ENCODE measurements around the gene SH3BP5L. TPM values are rescaled to one million over a fixed set of nuclear protein-coding genes. Genes with fewer than 3 reads are reported as not detected.

The SH3BP5L gene
- total and polyA plus RNA-seq, 2 of the 13 experiments (the other 11 are each of a cell fraction or from before 2014, with no cell fraction given) = 10.3 to 14.9 TPM

DNA sequence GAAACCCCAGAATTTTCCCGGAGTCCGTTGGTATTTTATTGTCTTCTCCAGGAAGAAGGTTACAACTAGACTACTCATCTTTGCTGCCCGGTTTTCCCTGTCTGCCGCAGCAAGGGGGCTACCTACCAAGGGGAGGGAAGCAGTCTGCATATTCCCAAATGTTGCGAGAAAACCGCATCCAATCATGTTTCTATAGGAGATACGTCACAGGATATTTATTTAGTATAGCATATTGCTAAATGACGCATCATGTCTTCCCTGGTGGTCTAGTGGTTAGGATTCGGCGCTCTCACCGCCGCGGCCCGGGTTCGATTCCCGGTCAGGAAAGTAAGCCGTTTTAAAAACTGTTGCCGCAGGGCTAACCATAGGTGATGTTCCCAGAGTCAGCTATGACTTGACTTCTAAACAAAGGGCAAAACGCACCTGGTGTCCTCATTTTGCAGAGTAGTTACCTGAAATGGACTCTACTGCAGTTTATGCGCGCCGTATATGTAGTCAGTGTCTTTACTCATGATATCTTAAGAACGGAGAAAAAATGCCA lies 48.3 kb upstream of the SH3BP5L start (continued):
- TF ChIP-seq, protein P1, sequence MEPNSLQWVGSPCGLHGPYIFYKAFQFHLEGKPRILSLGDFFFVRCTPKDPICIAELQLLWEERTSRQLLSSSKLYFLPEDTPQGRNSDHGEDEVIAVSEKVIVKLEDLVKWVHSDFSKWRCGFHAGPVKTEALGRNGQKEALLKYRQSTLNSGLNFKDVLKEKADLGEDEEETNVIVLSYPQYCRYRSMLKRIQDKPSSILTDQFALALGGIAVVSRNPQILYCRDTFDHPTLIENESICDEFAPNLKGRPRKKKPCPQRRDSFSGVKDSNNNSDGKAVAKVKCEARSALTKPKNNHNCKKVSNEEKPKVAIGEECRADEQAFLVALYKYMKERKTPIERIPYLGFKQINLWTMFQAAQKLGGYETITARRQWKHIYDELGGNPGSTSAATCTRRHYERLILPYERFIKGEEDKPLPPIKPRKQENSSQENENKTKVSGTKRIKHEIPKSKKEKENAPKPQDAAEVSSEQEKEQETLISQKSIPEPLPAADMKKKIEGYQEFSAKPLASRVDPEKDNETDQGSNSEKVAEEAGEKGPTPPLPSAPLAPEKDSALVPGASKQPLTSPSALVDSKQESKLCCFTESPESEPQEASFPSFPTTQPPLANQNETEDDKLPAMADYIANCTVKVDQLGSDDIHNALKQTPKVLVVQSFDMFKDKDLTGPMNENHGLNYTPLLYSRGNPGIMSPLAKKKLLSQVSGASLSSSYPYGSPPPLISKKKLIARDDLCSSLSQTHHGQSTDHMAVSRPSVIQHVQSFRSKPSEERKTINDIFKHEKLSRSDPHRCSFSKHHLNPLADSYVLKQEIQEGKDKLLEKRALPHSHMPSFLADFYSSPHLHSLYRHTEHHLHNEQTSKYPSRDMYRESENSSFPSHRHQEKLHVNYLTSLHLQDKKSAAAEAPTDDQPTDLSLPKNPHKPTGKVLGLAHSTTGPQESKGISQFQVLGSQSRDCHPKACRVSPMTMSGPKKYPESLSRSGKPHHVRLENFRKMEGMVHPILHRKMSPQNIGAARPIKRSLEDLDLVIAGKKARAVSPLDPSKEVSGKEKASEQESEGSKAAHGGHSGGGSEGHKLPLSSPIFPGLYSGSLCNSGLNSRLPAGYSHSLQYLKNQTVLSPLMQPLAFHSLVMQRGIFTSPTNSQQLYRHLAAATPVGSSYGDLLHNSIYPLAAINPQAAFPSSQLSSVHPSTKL (CRISPR knock-in tag; IDR thresholded peaks at IDR 0.05) = peak; percentile 39; the same call in 1 of the 2 replicates
- no peak for TF ChIP-seq ATAD3A (CRISPR knock-in tag; IDR thresholded peaks at IDR 0.05)
- TF ChIP-seq ELF1 (CRISPR knock-in tag; IDR thresholded peaks at IDR 0.05) = no peak
- TF ChIP-seq XBP1 (CRISPR knock-in tag; IDR thresholded peaks at IDR 0.05) = 0 out of 2 replicates have a peak, but pooled peaks have one; percentile 10
- TF ChIP-seq, protein P2, sequence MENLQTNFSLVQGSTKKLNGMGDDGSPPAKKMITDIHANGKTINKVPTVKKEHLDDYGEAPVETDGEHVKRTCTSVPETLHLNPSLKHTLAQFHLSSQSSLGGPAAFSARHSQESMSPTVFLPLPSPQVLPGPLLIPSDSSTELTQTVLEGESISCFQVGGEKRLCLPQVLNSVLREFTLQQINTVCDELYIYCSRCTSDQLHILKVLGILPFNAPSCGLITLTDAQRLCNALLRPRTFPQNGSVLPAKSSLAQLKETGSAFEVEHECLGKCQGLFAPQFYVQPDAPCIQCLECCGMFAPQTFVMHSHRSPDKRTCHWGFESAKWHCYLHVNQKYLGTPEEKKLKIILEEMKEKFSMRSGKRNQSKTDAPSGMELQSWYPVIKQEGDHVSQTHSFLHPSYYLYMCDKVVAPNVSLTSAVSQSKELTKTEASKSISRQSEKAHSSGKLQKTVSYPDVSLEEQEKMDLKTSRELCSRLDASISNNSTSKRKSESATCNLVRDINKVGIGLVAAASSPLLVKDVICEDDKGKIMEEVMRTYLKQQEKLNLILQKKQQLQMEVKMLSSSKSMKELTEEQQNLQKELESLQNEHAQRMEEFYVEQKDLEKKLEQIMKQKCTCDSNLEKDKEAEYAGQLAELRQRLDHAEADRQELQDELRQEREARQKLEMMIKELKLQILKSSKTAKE (CRISPR knock-in tag; IDR thresholded peaks at IDR 0.05; ENCODE audit: borderline replicate concordance) = no peak
- TF ChIP-seq, protein P3, sequence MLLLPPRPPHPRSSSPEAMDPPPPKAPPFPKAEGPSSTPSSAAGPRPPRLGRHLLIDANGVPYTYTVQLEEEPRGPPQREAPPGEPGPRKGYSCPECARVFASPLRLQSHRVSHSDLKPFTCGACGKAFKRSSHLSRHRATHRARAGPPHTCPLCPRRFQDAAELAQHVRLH (CRISPR knock-in tag; IDR thresholded peaks at IDR 0.05; ENCODE audit: borderline replicate concordance, low read depth) = no peak
- TF ChIP-seq GABPA (IDR thresholded peaks at IDR 0.05; ENCODE audit: low read depth, low read length) = no peak
- no peak for TF ChIP-seq GABPA (CRISPR knock-in tag; IDR thresholded peaks at IDR 0.05; ENCODE audit: low read depth)
- no peak for TF ChIP-seq PCBP2 (optimal IDR thresholded peaks at IDR 0.05; ENCODE audit: low read depth, low read length, poor library complexity, severe bottlenecking)
- TF ChIP-seq NR2C2 (CRISPR knock-in tag; IDR thresholded peaks at IDR 0.05; ENCODE audit: borderline replicate concordance) = no peak
- no peak for TF ChIP-seq HOXD1 (CRISPR knock-in tag; IDR thresholded peaks at IDR 0.05)
- TF ChIP-seq CENPT (CRISPR knock-in tag; IDR thresholded peaks at IDR 0.05; ENCODE audit: low read depth) = no peak
- TF ChIP-seq ZFP36 (IDR thresholded peaks at IDR 0.05; ENCODE audit: borderline replicate concordance, low read depth, low read length, partially characterized antibody) = peak; percentile 1
- no peak for TF ChIP-seq NFIB (CRISPR knock-in tag; IDR thresholded peaks at IDR 0.05; ENCODE audit: borderline replicate concordance)
- 0 out of 2 replicates have a peak, but pooled peaks have one; percentile 63 for TF ChIP-seq SNAI1 (CRISPR knock-in tag; IDR thresholded peaks at IDR 0.05; ENCODE audit: borderline replicate concordance)
- TF ChIP-seq, protein P4, sequence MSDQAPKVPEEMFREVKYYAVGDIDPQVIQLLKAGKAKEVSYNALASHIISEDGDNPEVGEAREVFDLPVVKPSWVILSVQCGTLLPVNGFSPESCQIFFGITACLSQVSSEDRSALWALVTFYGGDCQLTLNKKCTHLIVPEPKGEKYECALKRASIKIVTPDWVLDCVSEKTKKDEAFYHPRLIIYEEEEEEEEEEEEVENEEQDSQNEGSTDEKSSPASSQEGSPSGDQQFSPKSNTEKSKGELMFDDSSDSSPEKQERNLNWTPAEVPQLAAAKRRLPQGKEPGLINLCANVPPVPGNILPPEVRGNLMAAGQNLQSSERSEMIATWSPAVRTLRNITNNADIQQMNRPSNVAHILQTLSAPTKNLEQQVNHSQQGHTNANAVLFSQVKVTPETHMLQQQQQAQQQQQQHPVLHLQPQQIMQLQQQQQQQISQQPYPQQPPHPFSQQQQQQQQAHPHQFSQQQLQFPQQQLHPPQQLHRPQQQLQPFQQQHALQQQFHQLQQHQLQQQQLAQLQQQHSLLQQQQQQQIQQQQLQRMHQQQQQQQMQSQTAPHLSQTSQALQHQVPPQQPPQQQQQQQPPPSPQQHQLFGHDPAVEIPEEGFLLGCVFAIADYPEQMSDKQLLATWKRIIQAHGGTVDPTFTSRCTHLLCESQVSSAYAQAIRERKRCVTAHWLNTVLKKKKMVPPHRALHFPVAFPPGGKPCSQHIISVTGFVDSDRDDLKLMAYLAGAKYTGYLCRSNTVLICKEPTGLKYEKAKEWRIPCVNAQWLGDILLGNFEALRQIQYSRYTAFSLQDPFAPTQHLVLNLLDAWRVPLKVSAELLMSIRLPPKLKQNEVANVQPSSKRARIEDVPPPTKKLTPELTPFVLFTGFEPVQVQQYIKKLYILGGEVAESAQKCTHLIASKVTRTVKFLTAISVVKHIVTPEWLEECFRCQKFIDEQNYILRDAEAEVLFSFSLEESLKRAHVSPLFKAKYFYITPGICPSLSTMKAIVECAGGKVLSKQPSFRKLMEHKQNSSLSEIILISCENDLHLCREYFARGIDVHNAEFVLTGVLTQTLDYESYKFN (CRISPR knock-in tag; conservative IDR thresholded peaks at IDR 0.05) = no peak; the same call in 1 of the 2 replicates
- no peak for TF ChIP-seq SALL2 (CRISPR knock-in tag; IDR thresholded peaks at IDR 0.05)
- TF ChIP-seq NFIC (IDR thresholded peaks at IDR 0.05; ENCODE audit: low read length) = peak; percentile 23; the same call in 1 of the 2 replicates
